Loucy (cell line): ENCODE data around the gene ZFR.

Experiments used
- H2AFZ ChIP-seq: fragments of 200-600 bp; sonication (generic); 2 replicates; pipeline ENCODE4 v1.6.0; 2016; ENCODE audit warnings: antibody characterized with exemption, mild to moderate bottlenecking, low read length, moderate library complexity
- H3F3A ChIP-seq: fragments of 200-600 bp; 2 replicates; pipeline ENCODE4 v1.6.0; 2016; ENCODE audit warnings: antibody characterized with exemption, low read depth, mild to moderate bottlenecking
- H3K27me3 ChIP-seq: fragments of 200-600 bp; sonication (generic); 2 replicates; pipeline ENCODE4 v1.6.1; 2014; ENCODE audit warnings: low read length, mild to moderate bottlenecking; ENCODE audit not compliant: insufficient read depth, poor library complexity, severe bottlenecking
- H3K36me3 ChIP-seq: fragments of 200-600 bp; sonication (generic); 2 replicates; pipeline ENCODE4 v1.6.1; 2016; ENCODE audit warnings: low read length; ENCODE audit not compliant: insufficient read depth
- H3K4me1 ChIP-seq: fragments of 200-600 bp; sonication (generic); 2 replicates; pipeline ENCODE4 v1.5.1; 2014; ENCODE audit warnings: low read length, mild to moderate bottlenecking; ENCODE audit not compliant: insufficient read depth, poor library complexity, severe bottlenecking
- H3K4me2 ChIP-seq: fragments of 200-600 bp; sonication (generic); 2 replicates; pipeline ENCODE4 v1.6.0; 2014; ENCODE audit warnings: antibody characterized with exemption, low read length, low read depth, mild to moderate bottlenecking; ENCODE audit not compliant: poor library complexity, severe bottlenecking
- H3K4me3 ChIP-seq: fragments of 200-600 bp; sonication (generic); 2 replicates; pipeline ENCODE4 v1.5.1; 2014; ENCODE audit warnings: low read length, mild to moderate bottlenecking, mixed read lengths; ENCODE audit not compliant: poor library complexity, severe bottlenecking
- H3K79me2 ChIP-seq: fragments of 200-600 bp; sonication (generic); 2 replicates; pipeline ENCODE4 v1.6.1; 2014; ENCODE audit warnings: low read length; ENCODE audit not compliant: insufficient read depth
- H3K9ac ChIP-seq: fragments of 200-600 bp; sonication (generic); 2 replicates; pipeline ENCODE4 v1.6.0; 2014; ENCODE audit warnings: mild to moderate bottlenecking, low read depth, low read length, moderate library complexity; ENCODE audit not compliant: poor library complexity, severe bottlenecking
- H3K9me2 ChIP-seq: fragments of 200-600 bp; sonication (generic); replicated peaks from 2 replicates; pipeline ENCODE4 v1.6.1; 2016; ENCODE audit warnings: low read depth, low read length, mixed read lengths
- H3K9me3 ChIP-seq: fragments of 200-600 bp; sonication (generic); 2 replicates; pipeline ENCODE4 v1.6.1; 2014; ENCODE audit warnings: mild to moderate bottlenecking, antibody characterized with exemption, low read length, low read depth; ENCODE audit not compliant: insufficient read depth
- H4K20me1 ChIP-seq: fragments of 200-600 bp; sonication (generic); 2 replicates; pipeline ENCODE4 v1.6.0; 2014; ENCODE audit warnings: antibody characterized with exemption, low read length, mild to moderate bottlenecking; ENCODE audit not compliant: insufficient read depth, poor library complexity, severe bottlenecking
- CTCF ChIP-seq: fragments of 200-600 bp; sonication (generic); conservative IDR thresholded peaks from 2 replicates; pipeline ENCODE4 v1.5.1; 2014; ENCODE audit warnings: mild to moderate bottlenecking, antibody characterized with exemption, low read length
- EZH2phosphoT487 ChIP-seq: fragments of 200-600 bp; IDR thresholded peaks from 2 replicates; pipeline ENCODE4 v1.6.1; 2018; ENCODE audit warnings: antibody characterized with exemption, mild to moderate bottlenecking, moderate library complexity, borderline replicate concordance

Gene ZFR

GRCh38 chr5:32360906-32361305 lies 83.6 kb downstream of the ZFR start:
- Histone ChIP-seq H3K9ac (no peak overlapping the region), H2AFZ (no peak overlapping the region), H3K4me1 (no peaks in the 10 kb centered on the region), H3K27me3 (no peaks in the 10 kb centered on the region), H3K4me2 (no peak overlapping the region), H3K36me3 (peaks cover 75% of the 10 kb centered on the region; the same call in 1 of the 2 replicates), H3F3A (no peaks in the 10 kb centered on the region), H3K9me3 (no peaks in the 10 kb centered on the region), H3K79me2 (no peaks in the 10 kb centered on the region), H4K20me1 (no peaks in the 10 kb centered on the region), H3K9me2 (no peaks in the 10 kb centered on the region), H3K4me3 (no peak overlapping the region)
- TF ChIP-seq CTCF (no peak), EZH2phosphoT487 (no peak)

- Histone ChIP-seq H3K36me3 (peaks cover 79% of the 10 kb centered on the region; the same call in 1 of the 2 replicates), H2AFZ (no peak overlapping the region), H3K27me3 (no peaks in the 10 kb centered on the region), H3K79me2 (no peaks in the 10 kb centered on the region), H3K9me2 (no peaks in the 10 kb centered on the region), H3K4me1 (no peaks in the 10 kb centered on the region), H3K9ac (no peak overlapping the region), H3F3A (no peaks in the 10 kb centered on the region), H3K4me2 (no peak overlapping the region), H3K9me3 (no peaks in the 10 kb centered on the region), H4K20me1 (no peaks in the 10 kb centered on the region), H3K4me3 (no peak overlapping the region)
- TF ChIP-seq EZH2phosphoT487 (no peak), CTCF (no peak)
Measured at GRCh38 chr5:32358611-32359010, 85.9 kb downstream of the ZFR start.

GRCh38 chr5:32357658-32358057 lies 86.9 kb downstream of the ZFR start:
- Histone ChIP-seq H3K36me3 (peaks cover 76% of the 10 kb centered on the region; the same call in 1 of the 2 replicates), H3K4me2 (no peak overlapping the region), H2AFZ (no peak overlapping the region), H3K9ac (no peak overlapping the region), H4K20me1 (no peaks in the 10 kb centered on the region), H3K9me2 (no peaks in the 10 kb centered on the region), H3K4me1 (no peaks in the 10 kb centered on the region), H3K4me3 (no peak overlapping the region), H3K27me3 (no peaks in the 10 kb centered on the region), H3F3A (no peaks in the 10 kb centered on the region), H3K79me2 (no peaks in the 10 kb centered on the region), H3K9me3 (no peaks in the 10 kb centered on the region)
- TF ChIP-seq EZH2phosphoT487 (no peak), CTCF (no peak)
